ENCODE results near the gene ATP2B2.

DNA sequence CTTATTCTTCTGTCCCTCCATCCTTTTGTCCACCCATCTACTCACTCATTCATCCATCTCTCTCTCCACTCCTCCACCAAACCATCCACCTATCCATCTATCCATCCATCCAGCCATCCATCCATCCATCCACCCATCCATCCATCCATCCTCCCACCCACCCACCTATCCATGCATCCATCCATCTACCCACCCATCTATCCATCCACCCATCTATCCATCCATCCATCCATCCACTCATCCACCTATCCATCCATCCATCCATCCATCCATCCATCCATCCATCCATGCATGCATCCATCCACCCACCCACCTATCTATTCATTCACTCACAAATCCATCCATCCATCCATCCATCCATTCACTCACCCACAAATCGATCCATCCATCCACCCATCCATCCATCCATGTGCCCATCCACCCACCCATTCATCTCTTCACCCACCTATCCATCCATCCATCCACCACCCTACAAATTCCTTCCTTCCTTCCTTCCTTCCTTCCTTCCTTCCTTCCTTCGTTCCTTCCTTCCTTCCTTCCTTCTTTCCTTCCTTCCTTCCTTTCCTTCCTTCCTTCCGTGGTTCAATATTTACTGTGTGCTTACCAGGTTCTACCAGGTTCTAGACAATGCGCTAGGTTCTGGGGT is 17.3 kb downstream of the ATP2B2 start:
- TF ChIP-seq, protein P1, sequence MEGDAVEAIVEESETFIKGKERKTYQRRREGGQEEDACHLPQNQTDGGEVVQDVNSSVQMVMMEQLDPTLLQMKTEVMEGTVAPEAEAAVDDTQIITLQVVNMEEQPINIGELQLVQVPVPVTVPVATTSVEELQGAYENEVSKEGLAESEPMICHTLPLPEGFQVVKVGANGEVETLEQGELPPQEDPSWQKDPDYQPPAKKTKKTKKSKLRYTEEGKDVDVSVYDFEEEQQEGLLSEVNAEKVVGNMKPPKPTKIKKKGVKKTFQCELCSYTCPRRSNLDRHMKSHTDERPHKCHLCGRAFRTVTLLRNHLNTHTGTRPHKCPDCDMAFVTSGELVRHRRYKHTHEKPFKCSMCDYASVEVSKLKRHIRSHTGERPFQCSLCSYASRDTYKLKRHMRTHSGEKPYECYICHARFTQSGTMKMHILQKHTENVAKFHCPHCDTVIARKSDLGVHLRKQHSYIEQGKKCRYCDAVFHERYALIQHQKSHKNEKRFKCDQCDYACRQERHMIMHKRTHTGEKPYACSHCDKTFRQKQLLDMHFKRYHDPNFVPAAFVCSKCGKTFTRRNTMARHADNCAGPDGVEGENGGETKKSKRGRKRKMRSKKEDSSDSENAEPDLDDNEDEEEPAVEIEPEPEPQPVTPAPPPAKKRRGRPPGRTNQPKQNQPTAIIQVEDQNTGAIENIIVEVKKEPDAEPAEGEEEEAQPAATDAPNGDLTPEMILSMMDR (IDR thresholded peaks at IDR 0.05), result no peak
- TF ChIP-seq POLR2A (IDR thresholded peaks at IDR 0.05), result no peak
- no peak for TF ChIP-seq POLR2AphosphoS5 (IDR thresholded peaks at IDR 0.05)
- no peak for TF ChIP-seq EP300 (IDR thresholded peaks at IDR 0.05)
